GM19468 (cell line): Measurements from ENCODE around the gene MAB21L1.

Experiments
- ATAC-seq: cut with Tn5 transposase; IDR thresholded peaks from one replicate; pipeline ENCODE4 v1.9.1; 2021; ENCODE audit warnings: mild to moderate bottlenecking, moderate library complexity, moderate number of reproducible peaks; ENCODE audit not compliant: unreplicated experiment; ENCODE audit errors: extremely low read depth

The MAB21L1 gene

DNA sequence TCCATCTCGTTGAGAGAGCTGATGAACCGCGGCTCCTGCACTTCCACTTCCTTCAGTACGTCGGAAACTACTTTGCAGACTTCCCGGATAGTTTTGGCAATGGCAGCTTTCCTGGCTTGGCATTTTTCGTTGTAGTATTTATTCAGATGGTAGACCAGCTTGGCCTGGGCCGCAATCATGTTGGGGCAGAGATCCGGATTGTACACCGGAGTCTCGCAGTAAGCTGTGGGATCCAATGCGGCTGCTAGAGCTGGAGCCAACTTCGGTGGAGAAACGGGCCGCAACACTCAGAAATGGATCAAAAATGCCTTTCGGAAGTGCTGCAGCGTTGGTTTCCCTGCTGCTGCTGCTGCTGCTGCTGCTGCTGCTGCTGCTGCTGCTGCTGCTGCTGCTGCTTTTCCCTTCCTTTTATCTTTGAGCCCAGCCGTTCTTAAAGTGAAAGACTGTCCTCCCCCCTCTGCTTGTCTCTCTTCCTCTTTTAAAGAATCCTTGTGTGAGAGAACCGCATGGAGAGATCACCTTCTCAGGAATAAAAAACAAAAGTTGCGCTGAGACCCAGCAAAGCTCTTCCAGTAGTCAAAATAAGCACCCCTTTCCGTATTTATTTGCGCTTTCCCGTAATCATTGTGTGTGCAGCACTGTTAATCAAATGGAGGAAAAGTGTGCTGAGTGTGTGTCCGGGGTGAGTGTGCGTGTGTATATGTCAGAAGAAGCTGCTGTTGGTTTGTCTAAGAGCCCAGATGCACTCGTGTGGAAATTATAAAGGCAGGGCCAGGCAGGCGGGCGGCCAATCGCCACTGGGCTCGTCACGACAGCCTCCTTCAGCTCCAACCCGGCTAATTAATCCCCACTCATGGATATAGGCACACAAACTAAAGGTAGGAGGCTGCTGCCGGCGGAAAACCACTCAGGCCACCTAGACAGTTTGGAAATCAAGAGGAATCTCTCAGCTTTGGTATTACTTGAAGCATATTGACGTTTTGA is at the start of gene MAB21L1:
MAB21L1 (minus strand) TSS at position 730 of the 984 bp plus-strand sequence; CDS start at position 179, 551 bp downstream.
- ATAC-seq = no peak

- ATAC-seq = no peak
These were observed 47.7 kb upstream of the MAB21L1 start for GRCh38 chr13:35524171-35524570.

- ATAC-seq = no peak
These were observed 42.0 kb upstream of the MAB21L1 start for GRCh38 chr13:35518337-35518946.

- ATAC-seq = no peak
These were observed 38.5 kb upstream of the MAB21L1 start for GRCh38 chr13:35514801-35515502.

GRCh38 chr13:35514061-35514477 is 37.6 kb upstream of the MAB21L1 start:
- no peak for ATAC-seq

DNA sequence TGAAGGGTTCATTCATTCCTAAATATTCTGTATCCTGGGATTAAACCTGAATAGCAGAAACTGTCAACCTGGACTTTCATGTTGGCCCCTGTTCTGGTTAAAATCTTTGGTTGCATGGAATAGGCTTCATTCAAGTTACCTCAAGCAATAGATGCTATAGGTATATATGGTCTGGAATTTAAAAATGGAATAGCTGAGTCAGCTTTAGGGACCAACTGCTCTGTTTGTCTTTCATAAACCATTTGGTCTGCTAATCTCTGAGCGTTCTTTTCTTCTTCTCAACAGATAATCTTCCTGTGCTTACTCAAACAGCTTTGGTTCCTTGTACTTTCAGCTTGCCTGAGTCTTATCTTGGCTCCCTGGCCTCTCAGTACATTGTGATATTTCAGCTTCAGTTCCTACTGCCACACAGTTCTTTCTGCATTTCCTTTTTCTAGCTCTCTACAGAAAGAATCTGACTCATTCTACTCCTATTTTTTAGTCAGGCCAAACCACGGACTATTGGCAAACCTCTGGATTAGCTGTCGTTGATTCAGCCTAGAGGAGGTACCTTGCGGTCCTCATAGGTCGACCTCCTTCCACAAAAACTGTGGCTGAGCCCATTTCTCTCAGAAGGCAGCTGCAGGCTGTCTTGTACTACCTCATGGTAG is 35.9 kb upstream of the MAB21L1 start:
- no peak for ATAC-seq

- ATAC-seq = no peak
These were observed 26.0 kb upstream of the MAB21L1 start for GRCh38 chr13:35502456-35502855.

DNA sequence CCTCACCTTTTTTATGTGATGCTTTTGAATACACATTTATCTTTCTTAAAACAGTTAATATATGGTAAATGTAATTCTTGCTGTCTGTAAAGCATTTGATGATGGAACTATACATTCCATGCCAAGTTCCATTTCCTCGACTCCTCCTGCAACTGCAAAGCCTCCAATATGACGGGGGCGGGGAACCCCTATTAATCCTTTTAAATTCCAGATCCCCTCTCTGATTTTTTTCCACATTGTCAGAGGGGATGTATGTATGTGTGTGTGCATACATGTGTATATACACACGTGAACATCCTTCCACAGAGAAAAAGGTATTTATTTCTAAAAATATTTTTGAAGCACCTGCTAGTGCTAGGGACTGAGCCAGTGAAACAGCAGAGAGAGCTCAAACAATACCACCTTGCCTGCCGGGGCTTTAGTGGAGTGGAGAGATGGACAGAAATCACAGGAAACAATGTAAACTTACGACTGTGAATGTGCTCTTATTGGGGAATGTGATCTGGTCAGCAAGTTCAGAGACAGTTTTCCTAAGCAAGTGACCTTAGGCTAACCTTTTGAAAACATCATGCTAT is 25.3 kb upstream of the MAB21L1 start:
- ATAC-seq = no peak

GRCh38 chr13:35500144-35500543 is 23.7 kb upstream of the MAB21L1 start:
- ATAC-seq = no peak

GRCh38 chr13:35499676-35500075 is 23.2 kb upstream of the MAB21L1 start:
- ATAC-seq = no peak

GRCh38 chr13:35499196-35499662 is 22.7 kb upstream of the MAB21L1 start:
- no peak for ATAC-seq

DNA sequence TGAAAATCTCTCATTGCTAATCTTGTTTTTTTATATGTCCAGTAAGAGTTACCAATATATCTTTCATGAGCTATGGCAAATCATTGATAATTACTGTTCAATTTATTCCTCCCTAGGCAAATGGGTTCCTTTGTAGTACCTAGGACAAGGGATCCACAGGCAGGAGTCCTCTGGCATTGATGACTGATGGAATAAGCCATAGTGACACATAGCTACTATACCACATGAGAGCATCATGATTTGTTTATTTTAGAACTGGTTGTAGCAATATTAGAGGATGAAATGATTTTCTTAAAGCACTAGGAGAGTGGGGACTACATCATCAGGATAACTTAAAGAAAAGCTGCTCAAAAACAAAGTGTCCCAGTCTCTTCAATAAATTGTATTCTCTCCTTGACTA is 21.7 kb upstream of the MAB21L1 start:
- ATAC-seq = no peak

- no peak for ATAC-seq
These were observed 20.4 kb upstream of the MAB21L1 start for GRCh38 chr13:35496761-35497386.

DNA sequence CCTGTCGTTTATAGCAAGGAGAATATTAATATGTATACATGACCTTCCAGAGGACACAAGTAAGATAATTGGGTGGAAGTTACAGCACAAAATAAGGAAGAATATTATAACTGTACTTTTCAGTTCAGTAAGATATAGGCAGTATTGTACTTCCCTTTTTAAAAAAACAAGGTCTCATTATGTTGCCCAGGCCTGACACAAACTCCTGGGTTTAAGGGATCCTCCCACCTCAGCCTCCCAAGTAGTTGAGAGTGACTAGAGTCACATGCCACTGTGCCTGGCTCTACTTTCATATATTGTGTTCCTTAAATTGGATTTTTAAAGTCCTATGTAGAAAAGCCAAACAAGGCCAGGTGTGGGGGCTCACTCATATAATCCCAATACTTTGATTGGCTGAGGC is 19.5 kb upstream of the MAB21L1 start:
- ATAC-seq = no peak

DNA sequence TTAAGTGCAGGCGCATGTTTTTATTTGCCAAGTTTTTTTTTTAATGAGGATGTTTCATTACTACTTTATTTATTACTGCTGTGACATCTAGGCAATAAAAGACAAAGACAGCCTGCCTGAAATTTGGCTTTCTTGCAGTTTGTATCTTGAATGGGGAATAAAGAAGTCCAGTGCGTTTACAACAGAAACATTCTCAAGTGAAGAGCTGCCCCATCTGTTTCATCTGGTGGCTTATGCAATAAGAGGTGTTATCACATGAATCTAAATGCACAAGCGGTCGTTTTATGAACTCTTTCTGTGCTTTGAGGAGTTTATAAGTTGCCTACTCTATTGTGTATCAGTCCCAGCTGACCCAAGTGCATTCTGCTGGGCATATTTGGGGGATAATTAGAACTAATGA is 12.6 kb upstream of the MAB21L1 start:
- no peak for ATAC-seq

GRCh38 chr13:35485424-35485823 is 8.9 kb upstream of the MAB21L1 start:
- no peak for ATAC-seq

GRCh38 chr13:35484384-35484783 is 7.9 kb upstream of the MAB21L1 start:
- no peak for ATAC-seq

GRCh38 chr13:35483761-35484160 is 7.3 kb upstream of the MAB21L1 start:
- ATAC-seq = no peak

GRCh38 chr13:35482527-35482926 is 6.0 kb upstream of the MAB21L1 start:
- ATAC-seq = no peak
